Endothelial cell of umbilical vein (primary cell): ENCODE measurements around the gene NR3C1. TPM values are rescaled to one million over a fixed set of nuclear protein-coding genes. Genes with fewer than 3 reads are reported as not detected.

ENCODE experiments used
- BruUV-seq: library from RNA; stranded (reverse); fragments of 400-500 nt; replicated peaks from 2 replicates; lab custom pipeline; 2021; lab: Mats Ljungman, UMichigan
- CTCF ChIA-PET: fragments of 300-600, 350-600 bp; sonication (Branson Sonifier 250); formaldehyde crosslinking; loops from one replicate; lab custom pipeline; 2021; ENCODE audit warnings: antibody characterized with exemption, inconsistent platforms; lab: Charles Lee
- POLR2A ChIA-PET: fragments of 300-600, 350-600 bp; sonication (Branson Sonifier 250); formaldehyde crosslinking; loops from one replicate; lab custom pipeline; 2021; ENCODE audit warnings: antibody characterized with exemption, inconsistent platforms; lab: Charles Lee
- DNase-seq: peaks from one replicate; pipeline ENCODE4 v3.0.0-alpha.2; 2011; ENCODE audit warnings: low read depth, low spot score
- FAIRE-seq: peaks from 2 replicates; lab custom pipeline; 2011; peaks lifted over from hg19 to GRCh38; lab: Jason Lieb, UNC
- H2AFZ ChIP-seq: 2 replicates; pipeline ENCODE4 v1.6.0; 2012; ENCODE audit warnings: low read depth, low read length, control low read depth, inconsistent platforms
- H3K27ac ChIP-seq: 2 replicates; pipeline ENCODE4 v1.5.1; 2011; ENCODE audit warnings: low read depth, mild to moderate bottlenecking, control low read depth, low read length, moderate library complexity; ENCODE audit not compliant: insufficient read depth
- H3K27me3 ChIP-seq, 2 experiments: 2 replicates each; pipeline versions ENCODE4 v1.6.0 to v1.6.1; 2011; ENCODE audit warnings: low read length in 2 of 2, mixed read lengths in 1 of 2; ENCODE audit not compliant: control insufficient read depth in 2 of 2, insufficient read depth in 2 of 2
- H3K36me3 ChIP-seq, 2 experiments: 2 replicates in 1 of 2; 3 replicates in 1 of 2; pipeline ENCODE4 v1.5.1; 2011; ENCODE audit warnings: low read length in 2 of 2, mild to moderate bottlenecking in 1 of 2, moderate library complexity in 1 of 2; ENCODE audit not compliant: control insufficient read depth in 2 of 2, insufficient read depth in 2 of 2; ENCODE audit errors: extremely low read depth in 1 of 2
- H3K4me1 ChIP-seq: 3 replicates; pipeline ENCODE4 v1.5.1; 2011; ENCODE audit warnings: mild to moderate bottlenecking, low read length; ENCODE audit not compliant: control insufficient read depth, insufficient read depth; ENCODE audit errors: extremely low read depth
- H3K4me2 ChIP-seq: 2 replicates; pipeline ENCODE4 v1.6.1; 2011; ENCODE audit warnings: low read length, control low read depth, mixed read lengths; ENCODE audit not compliant: insufficient read depth
- H3K4me3 ChIP-seq, 3 experiments: fragments of 200-600 bp in 1 of 3; sonication (generic), shearing (Covaris generic) in 1 of 3; replicated peaks in 1 of 3; 2 replicates each; pipeline ENCODE4 v1.5.1; 2011 to 2016; ENCODE audit warnings: control low read depth in 3 of 3, low read length in 3 of 3, mild to moderate bottlenecking in 2 of 3, inconsistent platforms in 1 of 3, low read depth in 1 of 3, moderate library complexity in 1 of 3; ENCODE audit not compliant: insufficient read depth in 1 of 3
- H3K79me2 ChIP-seq: 2 replicates; pipeline ENCODE4 v1.6.0; 2012; ENCODE audit warnings: low read length, inconsistent platforms; ENCODE audit not compliant: control insufficient read depth, insufficient read depth
- H3K9ac ChIP-seq: replicated peaks from 2 replicates; pipeline ENCODE3; 2011; ENCODE audit warnings: low read length, control low read depth; ENCODE audit not compliant: insufficient read depth; ENCODE audit errors: extremely low read depth
- H3K9me1 ChIP-seq: replicated peaks from 3 replicates; pipeline ENCODE4 v1.6.0; 2011; ENCODE audit warnings: mild to moderate bottlenecking, low read length; ENCODE audit not compliant: control insufficient read depth, insufficient read depth; ENCODE audit errors: extremely low read depth
- H3K9me3 ChIP-seq: replicated peaks from 2 replicates; pipeline ENCODE4 v1.5.1; 2012; ENCODE audit warnings: low read length, inconsistent platforms; ENCODE audit not compliant: control insufficient read depth, insufficient read depth
- H4K20me1 ChIP-seq: replicated peaks from 2 replicates; pipeline ENCODE3; 2011; ENCODE audit warnings: mild to moderate bottlenecking, low read length; ENCODE audit not compliant: control insufficient read depth, insufficient read depth; ENCODE audit errors: extremely low read depth
- FOS ChIP-seq: IDR thresholded peaks from 2 replicates; pipeline ENCODE4 v1.6.1; 2011; ENCODE audit warnings: mild to moderate bottlenecking, low read length, moderate library complexity, borderline replicate concordance; ENCODE audit not compliant: insufficient read depth
- GATA2 ChIP-seq: IDR thresholded peaks from 2 replicates; pipeline ENCODE4 v1.7.0; 2011; ENCODE audit warnings: low read depth, mild to moderate bottlenecking, moderate library complexity, mixed read lengths, low read length; ENCODE audit not compliant: insufficient read length, insufficient read depth
- JUN ChIP-seq: IDR thresholded peaks from 2 replicates; pipeline ENCODE4 v1.6.1; 2011; ENCODE audit warnings: borderline replicate concordance, low read depth; ENCODE audit not compliant: insufficient read length, insufficient read depth
- POLR2AphosphoS5 ChIP-seq: IDR thresholded peaks from 2 replicates; pipeline ENCODE4 v1.6.1; 2012; ENCODE audit warnings: low read depth, mild to moderate bottlenecking, control low read depth, low read length, moderate library complexity; ENCODE audit not compliant: insufficient read depth
- dilution Hi-C: fragments of 300-500 bp; cut with MboI; formaldehyde crosslinking; loops from one replicate; pipeline ENCODE4 v1.15.0; 2019; ENCODE audit warnings: low sequenced_read_pairs; ENCODE audit not compliant: extremely low pct_ligation_motif_present
- intact Hi-C: fragments of 100-400 bp; cut with micrococcal nuclease; formaldehyde crosslinking; loops from one replicate; pipeline ENCODE4 v1.10.0; 2022
- polyA plus RNA-seq, 4 experiments: library from polyadenylated mRNA; depleted of rRNA in 3 of 4; stranded (reverse) in 3 of 4; unstranded in 1 of 4; fragments of >200 nt; gene quantifications; 2 replicates each; pipeline versions ENCODE4 v1.2.1 to v1.2.3, GENCODE V29; 2011 to 2012; ENCODE audit warnings: missing spikeins in 1 of 4
- total RNA-seq: library from RNA; stranded (reverse); gene quantifications from 2 replicates; pipeline ENCODE4 v1.2.3, GENCODE V29; 2021
- TF ChIP-seq, protein P1 (sequence below), 2 donors: IDR thresholded peaks; 1 replicate in 1 of 2; 2 replicates in 1 of 2; pipeline ENCODE4 v1.5.1; 2011; ENCODE audit warnings: low read length in 2 of 2, mild to moderate bottlenecking in 2 of 2, moderate library complexity in 2 of 2, control low read depth in 1 of 2, inconsistent platforms in 1 of 2, low read depth in 1 of 2; ENCODE audit not compliant: insufficient read depth in 1 of 2; ENCODE audit errors: extremely low read depth in 1 of 2

NR3C1 gene
- total and polyA plus RNA-seq, 2 donors (not counting 3 experiments of a cell fraction or from before 2014, with no cell fraction given): 4.1 to 17.0 TPM

DNA sequence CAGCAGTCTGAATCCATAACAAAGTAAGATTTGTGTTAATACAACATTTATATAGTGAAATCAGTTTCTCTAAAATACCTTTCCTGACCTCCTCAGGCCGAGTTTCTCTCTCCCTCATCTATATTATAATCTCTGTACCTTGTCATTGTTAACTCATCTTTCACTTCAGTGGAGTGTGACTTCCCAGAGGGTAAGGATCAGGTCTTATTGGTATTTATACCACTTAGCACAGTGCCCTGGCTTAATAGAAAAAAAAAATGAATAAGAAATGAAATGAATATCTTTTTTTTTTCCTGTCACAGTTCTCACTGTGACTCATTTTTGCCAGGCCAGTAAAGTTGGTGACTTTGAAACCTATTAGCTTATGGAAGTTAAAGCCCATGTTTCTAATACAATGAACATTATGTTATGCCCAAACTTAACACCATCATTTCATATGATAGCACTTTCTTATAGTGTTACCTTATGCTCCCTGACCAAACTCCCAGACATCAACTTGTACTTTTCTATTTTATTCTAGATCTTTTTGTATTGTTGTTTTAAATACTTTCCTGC is 90.1 kb downstream of the NR3C1 start:
- Histone ChIP-seq H3K79me2 (peaks cover 11% of the 10 kb centered on the region), H3K27ac (peak overlapping the region; percentile 84), H2AFZ (no peak overlapping the region), H3K27me3 (no peaks in the 10 kb centered on the region), H3K4me3 (no peak overlapping the region), H3K9me3 (no peaks in the 10 kb centered on the region), H4K20me1 (no peaks in the 10 kb centered on the region), H3K9ac (peak overlapping the region; percentile 15), H3K36me3 (peaks cover 0 to 3% of the 10 kb centered on the region in 2 experiments), H3K9me1 (no peaks in the 10 kb centered on the region), H3K4me1 (peaks cover 62% of the 10 kb centered on the region), H3K4me2 (peak overlapping the region; percentile 38)
- intact Hi-C loops: loop anchor here (1.0 to 5.0 kb wide), 6 partner anchors 46 to 879 kb away; no protein-coding TSS in a partner anchor
- no TSS peak for BruUV-seq
- dilution Hi-C loops: no loop called here
- DNase-seq (peak; percentile 53), FAIRE-seq (no peak)
- POLR2A ChIA-PET: no interaction called here
- TF ChIP-seq FOS (peak; percentile 27), POLR2AphosphoS5 (no peak), JUN (peak; percentile 26), GATA2 (no peak)
- CTCF ChIA-PET: interaction anchor here (1.7 kb wide), 1 partner anchor 90 kb away, joined by 8 read pairs; the partner anchor contains the start of gene NR3C1

DNA sequence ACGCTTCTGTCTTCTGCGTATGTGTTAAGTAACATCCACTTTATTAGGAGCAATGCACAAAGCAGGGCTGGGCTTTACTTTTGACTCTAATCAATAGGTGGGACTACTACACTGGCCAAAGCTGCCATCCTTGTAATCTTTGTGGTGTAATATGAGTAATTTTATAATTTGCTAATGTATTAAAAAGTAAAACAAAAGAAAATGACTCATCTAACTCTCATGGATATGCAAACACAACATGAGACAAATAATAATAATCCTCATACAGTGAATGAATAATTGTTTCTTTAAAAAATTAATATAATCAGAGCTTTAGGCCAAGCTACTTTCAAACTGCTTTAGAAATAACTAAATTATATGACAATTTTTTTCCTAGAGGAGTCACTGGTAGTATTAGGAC is 90.7 kb downstream of the NR3C1 start:
- intact Hi-C loops: loop anchor here (1.0 to 5.0 kb wide), 6 partner anchors 46 to 879 kb away; no protein-coding TSS in a partner anchor
- peaks cover 11% of the 10 kb centered on the region for H3K79me2 ChIP-seq
- H3K9me1 ChIP-seq: no peaks in the 10 kb centered on the region
- no peak overlapping the region for H3K4me3 ChIP-seq
- peaks cover 62% of the 10 kb centered on the region for H3K4me1 ChIP-seq
- BruUV-seq: no TSS peak
- no peaks in the 10 kb centered on the region for H4K20me1 ChIP-seq
- dilution Hi-C loops: no loop called here
- no peaks in the 10 kb centered on the region for H3K9me3 ChIP-seq
- FAIRE-seq (no peak), DNase-seq (no peak)
- ChIA-PET POLR2A (no interaction called here), CTCF (interaction anchor here (1.7 kb wide), 1 partner anchor 91 kb away, joined by 8 read pairs; the partner anchor contains the start of gene NR3C1)
- H3K9ac ChIP-seq: peak overlapping the region; percentile 15
- H2AFZ ChIP-seq: no peak overlapping the region
- peak; percentile 57 for TF ChIP-seq FOS
- TF ChIP-seq, protein P1, sequence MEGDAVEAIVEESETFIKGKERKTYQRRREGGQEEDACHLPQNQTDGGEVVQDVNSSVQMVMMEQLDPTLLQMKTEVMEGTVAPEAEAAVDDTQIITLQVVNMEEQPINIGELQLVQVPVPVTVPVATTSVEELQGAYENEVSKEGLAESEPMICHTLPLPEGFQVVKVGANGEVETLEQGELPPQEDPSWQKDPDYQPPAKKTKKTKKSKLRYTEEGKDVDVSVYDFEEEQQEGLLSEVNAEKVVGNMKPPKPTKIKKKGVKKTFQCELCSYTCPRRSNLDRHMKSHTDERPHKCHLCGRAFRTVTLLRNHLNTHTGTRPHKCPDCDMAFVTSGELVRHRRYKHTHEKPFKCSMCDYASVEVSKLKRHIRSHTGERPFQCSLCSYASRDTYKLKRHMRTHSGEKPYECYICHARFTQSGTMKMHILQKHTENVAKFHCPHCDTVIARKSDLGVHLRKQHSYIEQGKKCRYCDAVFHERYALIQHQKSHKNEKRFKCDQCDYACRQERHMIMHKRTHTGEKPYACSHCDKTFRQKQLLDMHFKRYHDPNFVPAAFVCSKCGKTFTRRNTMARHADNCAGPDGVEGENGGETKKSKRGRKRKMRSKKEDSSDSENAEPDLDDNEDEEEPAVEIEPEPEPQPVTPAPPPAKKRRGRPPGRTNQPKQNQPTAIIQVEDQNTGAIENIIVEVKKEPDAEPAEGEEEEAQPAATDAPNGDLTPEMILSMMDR (IDR thresholded peaks at IDR 0.05; ENCODE audit: extremely low read depth in 1 of 2, insufficient read depth in 1 of 2, low read depth in 1 of 2, low read length in 2 of 2): no peak
- H3K27me3 ChIP-seq: no peaks in the 10 kb centered on the region
- H3K36me3 ChIP-seq: peaks cover 0 to 3% of the 10 kb centered on the region in 2 experiments
- H3K27ac ChIP-seq: peak overlapping the region; percentile 84
- peak overlapping the region; percentile 38 for H3K4me2 ChIP-seq
